GM21367 (cell line): ENCODE measurements around the gene SMARCB1.

Experiments
- ATAC-seq: cut with Tn5 transposase; IDR thresholded peaks from one replicate; pipeline ENCODE4 v1.9.1; 2021; ENCODE audit not compliant: unreplicated experiment

SMARCB1 gene

DNA sequence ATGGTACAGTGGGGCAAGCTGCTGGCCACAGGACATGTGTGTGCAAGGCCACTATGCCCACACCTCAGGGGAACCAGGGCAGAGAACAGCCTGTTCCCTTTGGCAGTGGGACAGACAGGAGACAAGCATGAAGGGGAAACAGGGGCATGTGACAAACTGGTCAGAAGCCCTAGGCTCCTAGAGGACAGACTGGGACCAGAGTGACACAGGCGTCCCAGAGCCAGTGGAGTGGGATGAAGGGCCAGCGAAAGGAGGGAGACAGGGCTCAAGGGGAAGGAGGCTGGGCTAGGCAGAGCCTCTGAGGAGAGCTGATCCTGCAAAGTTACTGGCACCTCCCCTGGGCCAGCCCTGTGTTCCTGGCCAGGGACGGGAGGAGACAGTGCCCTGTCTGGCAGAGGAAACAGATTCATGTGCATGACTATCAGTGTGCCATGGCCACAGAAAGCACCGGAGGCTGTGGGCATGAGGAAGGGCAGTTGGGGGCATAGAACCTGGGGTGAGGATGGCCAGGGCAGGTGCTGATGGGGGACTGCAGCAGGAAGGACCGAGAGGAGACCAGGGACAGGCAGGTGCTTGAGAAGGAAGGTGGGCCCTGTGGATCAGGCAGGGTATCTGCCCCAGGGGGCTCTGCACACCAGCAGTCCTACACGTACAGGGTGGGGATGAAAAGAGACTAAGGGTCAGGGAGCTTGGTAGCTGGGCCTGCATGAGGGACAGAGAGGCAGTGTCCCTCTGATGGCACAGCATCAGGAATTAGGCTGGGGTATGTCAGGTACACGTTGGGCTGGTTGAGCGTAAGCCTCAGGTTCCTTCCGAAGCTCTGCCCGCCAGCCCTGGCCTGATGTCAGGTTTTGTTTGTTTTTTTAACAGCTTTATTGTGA lies 42.3 kb downstream of the SMARCB1 start:
- no peak for ATAC-seq

DNA sequence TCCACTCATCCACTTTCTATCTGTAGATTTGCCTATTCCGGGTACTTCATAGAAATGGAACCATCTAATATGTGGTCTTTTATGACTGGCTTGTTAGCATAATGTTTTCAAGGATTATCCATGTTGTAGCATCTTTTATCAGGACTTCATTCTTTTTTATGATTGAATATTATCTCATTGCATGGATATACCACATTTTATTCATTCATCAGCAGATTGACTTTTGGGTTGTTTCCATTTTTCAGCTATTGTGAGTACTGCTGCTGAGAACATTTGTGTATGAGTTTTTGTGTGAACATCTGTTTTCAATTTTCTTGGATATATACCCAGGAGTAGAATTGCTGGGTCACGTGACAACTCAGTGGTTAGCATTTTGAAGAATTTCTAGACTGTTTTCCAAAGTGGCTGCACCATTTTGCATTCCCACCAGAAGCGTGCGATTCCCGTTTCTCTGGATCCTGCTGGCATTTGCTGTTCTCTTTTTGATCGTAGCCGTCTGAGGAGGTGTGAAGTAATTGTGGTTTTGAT lies 43.1 kb downstream of the SMARCB1 start:
- no peak for ATAC-seq

DNA sequence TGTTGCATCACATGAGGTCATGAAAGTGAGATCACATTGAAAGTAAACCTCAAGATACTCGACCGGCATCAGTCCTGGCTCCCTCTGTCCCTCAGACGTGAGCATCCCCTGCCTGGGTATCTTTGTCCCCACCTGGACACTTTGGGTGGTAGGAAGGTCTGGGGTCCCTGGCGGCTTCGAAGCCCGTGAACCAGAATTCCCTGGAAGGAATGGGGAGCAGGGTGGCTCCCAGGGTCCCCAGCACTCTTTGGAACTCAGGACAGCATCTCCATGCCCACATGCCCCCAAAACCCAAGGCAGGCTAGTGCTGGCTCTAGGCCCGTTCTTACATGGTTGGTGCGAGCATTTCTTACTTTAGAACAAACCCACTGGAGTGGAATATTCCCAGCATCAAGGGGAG lies 44.5 kb downstream of the SMARCB1 start:
- ATAC-seq, result no peak

DNA sequence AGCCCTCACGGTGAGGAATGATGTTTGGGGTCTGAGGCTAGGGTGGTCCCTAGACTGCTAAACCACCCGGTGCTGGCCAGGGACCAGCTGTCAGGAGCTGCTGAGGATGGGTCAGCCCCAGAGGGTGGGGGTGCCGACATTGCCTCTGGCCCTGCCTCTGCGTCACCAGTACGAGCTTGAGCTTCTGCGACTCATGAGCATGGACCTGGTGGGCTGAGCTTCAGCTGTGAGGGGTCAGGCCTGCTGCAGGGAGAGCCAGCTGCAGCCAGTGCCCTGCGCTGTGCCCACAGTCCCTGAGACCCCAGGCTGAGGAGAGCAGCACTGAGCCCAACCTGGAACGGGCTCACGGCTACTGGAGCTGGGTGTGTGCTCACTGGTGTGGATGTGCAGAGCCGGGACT lies 45.0 kb downstream of the SMARCB1 start:
- ATAC-seq, result no peak

DNA sequence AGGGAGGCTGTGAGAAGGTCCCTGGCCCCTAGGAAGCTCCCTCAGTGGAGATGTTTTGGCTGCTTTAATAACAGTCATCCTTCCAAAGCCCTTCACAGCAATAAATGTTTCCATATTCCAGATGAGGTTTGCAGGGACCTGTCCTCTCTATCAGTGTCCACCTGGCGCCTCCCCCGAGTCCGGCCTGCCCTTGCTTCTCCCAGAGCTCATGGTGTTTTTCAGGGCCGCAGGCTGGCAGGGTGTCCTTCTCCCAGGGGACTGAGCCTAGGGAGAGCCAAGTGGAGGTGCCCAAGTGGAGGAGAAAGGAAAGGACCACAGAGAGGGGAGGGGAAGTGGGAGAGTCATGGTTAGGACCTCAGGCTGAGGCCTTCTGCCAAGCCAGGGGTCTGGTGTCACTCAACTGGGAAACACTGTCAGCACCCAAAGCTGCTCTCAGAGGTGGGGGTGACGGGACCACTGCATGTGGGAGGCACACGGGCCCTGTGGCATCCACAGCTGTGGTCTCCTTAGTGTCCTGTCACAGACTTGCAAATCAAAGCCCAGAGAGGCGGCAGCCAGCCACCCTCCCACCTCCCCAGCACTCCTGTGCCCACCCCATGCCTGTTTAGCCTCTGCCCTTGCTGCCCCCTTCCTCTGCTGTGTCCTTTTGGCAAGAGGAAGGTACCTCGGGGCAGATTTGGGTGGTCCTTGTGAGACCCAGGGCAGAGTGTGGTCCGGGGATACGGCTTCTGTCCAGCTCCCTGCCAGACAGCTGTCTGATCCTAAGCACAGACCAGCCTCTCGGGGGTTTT lies 45.7 kb downstream of the SMARCB1 start:
- ATAC-seq, result no peak

DNA sequence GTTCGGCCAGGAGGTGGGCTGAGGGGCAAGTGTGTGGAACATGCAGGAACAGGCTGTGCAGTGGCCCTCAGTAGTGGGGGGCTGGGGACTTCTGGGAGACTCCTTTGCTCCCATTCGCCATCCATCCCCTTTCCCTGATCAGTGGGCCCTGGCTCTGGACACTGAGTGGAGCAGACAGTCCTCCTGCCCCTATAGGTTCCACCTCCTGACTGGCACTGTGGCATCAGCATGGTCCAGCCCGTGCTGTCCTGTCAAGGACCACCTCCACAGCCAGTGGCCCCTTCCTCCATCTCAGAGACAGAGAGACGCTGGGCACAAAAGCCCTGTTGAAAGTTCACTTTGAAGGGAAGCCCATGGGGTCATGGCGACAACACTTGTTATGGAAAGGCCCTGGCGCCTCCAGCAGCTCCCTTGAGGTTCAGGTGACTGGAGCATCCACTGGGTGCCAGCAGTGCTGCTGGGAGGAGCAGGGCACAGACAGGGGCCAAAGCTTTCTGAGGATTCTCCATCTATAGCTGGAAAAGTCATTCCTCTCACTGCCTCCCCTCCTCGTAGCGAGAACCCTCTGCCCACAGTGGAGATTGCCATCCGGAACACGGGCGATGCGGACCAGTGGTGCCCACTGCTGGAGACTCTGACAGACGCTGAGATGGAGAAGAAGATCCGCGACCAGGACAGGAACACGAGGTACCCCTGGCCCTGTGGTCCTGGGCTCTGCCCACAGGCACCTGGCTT lies 46.4 kb downstream of the SMARCB1 start:
- ATAC-seq, result no peak

DNA sequence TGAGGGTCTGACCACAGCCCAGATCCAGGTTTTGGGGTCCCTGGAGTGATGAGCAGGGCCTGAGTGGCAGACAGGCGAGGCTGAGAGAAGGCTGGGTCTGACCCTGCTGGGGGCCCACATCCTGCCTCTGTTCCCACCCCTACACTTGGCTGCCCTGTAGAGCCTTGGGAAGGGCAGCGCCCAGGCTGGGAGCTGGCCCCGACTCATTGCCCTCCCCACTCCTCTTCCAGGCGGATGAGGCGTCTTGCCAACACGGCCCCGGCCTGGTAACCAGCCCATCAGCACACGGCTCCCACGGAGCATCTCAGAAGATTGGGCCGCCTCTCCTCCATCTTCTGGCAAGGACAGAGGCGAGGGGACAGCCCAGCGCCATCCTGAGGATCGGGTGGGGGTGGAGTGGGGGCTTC lies 47.1 kb downstream of the SMARCB1 start:
- no peak for ATAC-seq

DNA sequence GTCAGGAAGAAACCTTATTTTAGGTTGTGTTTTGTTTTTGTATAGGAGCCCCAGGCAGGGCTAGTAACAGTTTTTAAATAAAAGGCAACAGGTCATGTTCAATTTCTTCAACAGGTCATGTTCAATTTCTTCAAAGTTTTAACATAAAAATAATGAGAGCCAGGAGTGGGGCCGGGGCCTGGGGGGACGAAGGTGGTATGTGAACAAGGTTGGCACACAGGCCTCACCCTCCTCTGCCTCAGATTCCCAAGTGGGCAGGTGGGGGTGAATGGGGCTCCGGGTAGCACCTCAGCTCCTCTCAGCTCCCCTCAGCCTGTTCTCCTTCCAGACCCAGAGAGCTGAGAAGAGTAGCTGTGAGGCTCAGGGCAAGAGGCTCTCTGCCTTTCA lies 47.6 kb downstream of the SMARCB1 start:
- no peak for ATAC-seq

DNA sequence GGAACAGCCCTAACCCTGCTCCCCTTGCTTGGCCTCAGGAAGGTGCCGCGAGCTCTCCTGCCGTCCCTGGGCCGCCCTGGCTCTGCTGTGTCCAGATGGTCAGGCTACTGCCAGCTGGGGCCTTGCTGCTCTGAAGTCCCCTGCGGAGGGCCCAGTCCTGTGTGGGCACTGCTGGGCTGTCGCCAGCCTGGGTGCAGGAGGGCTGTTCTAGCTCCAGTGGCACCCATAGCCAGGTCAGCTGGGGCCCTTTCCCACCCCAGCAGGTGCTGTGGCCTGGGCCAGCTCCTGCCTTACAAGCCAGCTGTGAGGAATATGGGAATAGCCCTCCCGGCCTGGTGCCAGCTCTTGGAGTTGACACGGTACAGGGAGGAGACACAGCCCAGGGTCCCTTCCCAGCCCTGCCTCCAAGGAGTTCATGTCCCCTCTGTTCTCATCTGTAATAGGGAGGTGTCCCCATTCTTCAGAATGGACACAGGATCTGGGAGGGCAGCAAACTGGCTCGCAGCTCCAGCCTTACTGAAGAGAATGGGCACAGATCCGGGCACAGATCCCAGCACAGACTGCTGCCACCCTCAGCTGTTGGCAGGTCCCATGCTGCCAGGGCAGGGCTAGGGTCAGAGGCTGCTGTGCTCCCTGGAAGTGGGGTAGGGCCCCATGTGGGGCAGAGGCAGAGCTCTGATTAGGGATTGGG lies 48.2 kb downstream of the SMARCB1 start:
- ATAC-seq, result no peak

DNA sequence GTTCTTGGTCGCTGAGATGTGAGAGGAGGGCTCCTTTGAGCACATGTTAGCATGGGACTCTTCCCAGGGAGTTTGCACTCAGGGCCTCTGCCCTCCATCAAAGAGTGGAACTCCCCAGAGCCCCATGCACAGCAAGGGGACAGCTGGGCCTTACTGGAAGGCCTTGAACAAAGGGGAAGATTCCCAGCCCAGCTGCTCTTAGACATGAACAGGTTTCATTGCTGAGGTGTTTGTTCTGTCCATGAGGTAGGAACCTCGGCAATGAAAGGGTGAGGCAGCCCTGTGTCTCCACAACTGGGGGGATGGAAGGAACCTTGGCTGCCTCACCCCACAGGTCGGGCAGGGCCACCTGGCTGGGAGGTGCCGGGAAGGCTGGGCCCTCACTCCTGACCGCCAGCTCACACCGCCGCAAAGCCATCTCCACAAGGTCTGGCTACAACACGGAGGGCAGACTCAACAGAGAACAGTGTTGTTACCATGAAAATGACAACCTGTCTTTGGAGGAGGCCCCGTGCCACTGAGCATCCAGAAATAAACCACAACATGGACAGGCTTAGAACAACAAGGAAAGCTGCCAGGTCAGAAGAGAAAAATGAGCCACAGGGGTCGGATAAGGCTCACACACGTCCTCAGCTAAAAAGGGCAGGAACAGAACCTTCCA lies 48.8 kb downstream of the SMARCB1 start:
- no peak for ATAC-seq

DNA sequence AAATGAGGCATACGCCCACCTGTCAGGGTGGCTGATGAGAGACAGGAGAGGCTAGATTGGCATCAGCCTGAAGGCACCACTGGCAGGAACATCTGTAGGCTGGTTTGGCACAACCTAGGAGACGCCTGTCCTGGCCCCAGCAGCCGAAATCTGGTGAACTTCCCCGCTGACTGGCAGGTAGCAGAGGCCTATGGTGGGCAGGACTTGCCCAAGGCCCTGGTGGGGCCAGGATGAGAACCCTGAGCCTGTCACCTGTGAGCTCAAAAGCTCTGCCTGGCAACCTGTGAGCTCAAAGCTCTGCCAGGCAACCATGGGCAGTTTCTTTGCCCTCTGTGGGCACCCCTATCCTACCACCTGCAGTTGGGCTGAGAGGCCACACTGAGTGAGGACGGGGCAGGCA lies 49.5 kb downstream of the SMARCB1 start:
- ATAC-seq, result no peak

DNA sequence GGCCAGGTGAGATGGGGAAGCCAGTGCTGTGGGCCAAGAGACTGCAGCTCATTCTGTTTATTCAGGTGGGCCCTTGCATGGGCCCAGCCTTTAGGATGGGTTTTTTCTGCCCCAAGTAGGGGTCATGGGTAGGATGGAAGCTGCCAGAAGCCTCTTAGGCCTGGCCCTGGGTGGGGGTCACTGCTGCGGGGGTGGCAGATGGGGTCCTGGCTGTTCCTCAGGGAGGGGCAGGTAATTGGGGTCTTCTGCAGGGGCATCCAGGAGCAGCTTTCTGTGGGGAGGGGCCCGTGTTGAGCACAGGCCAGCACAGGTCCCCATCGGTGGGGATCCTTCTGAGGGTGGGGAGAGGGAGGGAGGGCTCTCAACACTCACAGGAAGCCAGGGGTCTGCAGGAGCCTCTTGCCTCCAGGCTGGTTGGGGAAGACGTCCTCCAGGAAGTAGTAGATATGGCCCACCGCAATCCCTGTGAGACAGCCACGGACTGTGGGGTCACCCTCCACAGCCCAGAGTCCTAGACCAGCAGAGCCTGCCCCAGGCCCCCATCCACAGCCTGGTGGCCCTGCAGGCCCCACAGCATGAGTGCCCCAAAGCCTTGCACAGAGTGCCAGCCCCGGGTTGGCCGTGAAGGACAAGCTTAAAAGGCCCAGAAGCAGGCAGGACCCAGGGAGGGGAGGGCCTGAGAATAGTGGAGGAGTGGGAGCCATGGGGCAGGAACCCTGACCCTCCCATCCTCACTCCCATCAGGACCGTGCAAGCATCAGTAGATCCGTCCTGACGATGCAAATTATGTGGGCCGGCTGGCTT lies 50.1 kb downstream of the SMARCB1 start:
- ATAC-seq, result no peak

DNA sequence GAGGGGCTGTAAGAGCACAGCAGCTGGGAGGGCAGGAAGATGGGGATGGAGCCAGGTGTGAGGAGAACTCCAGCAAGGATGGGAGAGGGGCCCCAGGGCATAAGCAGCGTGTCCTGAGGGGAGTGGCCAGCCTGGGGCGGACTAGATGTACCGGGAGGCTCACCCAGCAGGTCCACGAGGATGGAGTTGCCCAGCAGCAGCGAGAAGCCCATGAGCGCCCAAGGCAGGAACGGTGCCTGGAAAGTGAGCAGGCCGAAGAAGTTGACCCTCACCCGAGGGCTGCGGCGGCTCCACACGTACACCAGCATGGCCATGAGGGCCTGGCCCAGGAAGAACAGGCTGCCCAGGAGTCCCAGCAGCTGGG lies 50.7 kb downstream of the SMARCB1 start:
- ATAC-seq, result no peak

DNA sequence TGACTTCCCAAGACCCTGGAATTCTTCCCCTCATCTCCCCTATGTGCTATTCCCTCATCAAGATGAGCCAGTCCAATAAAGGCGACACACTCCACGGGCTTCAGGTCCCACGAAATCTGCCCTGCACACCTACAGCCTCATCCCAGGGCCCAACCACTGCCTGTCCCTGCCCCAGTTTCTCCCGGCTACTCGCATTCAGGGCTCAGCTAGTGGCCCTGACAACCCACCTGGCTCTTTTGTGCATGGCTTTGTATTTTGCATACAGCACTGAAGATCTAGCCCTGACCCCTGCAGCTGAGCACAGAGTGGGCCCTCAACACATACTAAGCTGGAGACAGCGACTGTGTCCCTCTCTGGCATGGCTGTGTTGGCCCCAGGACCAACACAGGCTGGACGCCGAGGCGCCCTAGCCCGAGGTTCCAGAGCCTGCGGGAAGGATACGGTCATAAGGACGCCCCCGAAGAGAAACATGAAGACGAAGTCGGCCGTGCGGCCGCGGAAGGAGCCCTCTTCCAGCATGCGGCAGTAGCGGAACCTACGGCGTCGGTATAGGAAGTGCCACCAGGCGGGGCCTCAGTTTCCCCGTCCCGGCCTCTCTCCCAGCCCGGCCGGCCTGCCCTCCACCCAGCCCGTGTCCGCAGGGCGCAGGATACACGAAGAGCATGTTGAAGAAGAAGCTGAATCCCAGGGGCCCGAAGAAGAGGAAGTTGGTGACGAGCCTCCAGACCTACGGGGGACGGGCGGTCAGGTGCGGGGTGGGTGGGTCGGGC lies 51.3 kb downstream of the SMARCB1 start:
- peak; percentile 2 for ATAC-seq

DNA sequence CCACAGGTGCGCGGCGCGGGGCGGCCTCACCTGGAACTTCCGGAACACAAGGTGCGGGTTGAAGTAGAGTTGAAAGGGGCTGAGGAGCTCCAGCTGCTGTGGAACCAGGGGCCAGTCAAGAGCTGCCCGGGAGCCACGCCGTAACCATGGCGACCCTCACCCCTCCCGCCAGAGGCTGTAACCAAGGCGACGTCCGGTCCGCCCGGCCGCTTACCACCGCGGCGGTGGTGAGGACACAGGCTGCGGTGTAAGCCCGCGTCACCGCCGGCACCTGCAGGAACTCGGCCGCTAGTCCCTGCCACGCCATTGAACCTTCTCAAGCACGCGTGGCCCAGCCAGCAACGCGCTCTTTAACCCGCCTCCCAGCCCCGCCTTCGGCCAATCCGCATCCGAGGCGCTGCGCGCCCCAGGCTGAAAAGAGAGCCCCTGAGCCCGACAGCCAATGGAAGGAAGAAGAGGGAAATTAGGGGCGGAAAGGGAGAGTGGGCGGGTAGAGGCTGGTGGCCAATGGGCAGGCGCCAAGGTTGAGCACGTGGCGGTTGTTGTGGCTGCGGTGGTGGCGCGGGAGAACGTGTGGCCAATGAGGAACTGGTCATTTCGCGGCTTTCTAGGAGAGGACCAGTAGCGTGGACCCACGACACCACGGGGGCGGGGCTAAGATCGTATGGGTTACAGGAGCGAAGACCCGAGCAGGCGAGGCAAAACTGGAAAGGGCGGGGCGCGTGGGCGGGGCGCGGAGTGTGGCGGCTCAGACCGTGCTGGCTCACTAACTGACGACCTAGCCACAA lies 52.1 kb downstream of the SMARCB1 start, which contains the start of gene DERL3:
DERL3 (minus strand) TSS at position 326 of the 788 bp plus-strand sequence; CDS start at position 307, 19 bp downstream.
- peak; percentile 64 for ATAC-seq

DNA sequence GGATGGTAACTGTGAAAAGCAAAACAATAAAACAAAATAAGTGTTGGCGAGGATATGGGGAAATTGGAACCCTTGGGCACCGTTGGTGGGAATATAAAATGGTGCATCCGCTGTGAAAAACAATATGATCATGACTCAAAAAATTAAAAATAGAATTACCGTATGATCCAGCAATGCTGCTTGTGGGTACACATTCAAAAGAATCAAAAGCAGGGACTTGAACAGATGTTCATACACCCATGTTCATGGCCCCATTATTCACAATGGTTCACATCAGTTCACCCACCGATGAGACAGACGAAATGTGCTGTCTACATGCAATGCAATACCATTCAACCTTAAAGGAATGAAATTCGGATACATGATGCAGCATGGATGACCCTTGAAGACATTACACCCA lies 53.3 kb downstream of the SMARCB1 start:
- ATAC-seq, result no peak

DNA sequence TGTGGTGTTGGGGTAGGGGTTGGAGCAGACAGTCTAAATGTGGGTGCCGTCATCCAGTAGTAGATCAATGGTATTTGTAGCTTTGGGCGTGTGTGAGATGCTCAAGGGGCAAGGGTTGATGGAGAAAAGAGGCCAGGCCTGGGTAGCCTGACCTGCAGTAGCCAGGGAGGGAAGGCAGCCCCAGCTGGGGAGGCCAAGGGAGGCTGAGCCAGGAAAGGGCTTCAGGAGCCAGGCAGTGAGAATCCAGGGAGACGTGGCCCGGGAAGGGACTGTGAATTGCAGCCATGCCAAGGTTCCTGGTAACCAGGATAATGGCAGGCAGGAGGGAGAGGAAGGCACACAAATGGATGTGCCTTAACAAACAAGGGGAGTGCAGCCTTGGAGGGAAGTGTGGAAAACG lies 54.5 kb downstream of the SMARCB1 start:
- no peak for ATAC-seq
